ENCODE data around the gene AGK.

The AGK gene, protein sequence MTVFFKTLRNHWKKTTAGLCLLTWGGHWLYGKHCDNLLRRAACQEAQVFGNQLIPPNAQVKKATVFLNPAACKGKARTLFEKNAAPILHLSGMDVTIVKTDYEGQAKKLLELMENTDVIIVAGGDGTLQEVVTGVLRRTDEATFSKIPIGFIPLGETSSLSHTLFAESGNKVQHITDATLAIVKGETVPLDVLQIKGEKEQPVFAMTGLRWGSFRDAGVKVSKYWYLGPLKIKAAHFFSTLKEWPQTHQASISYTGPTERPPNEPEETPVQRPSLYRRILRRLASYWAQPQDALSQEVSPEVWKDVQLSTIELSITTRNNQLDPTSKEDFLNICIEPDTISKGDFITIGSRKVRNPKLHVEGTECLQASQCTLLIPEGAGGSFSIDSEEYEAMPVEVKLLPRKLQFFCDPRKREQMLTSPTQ

GRCh38 chr7:141551094-141551781 is at the start of gene AGK:
AGK (plus strand) TSS chr7:141551410; CDS start chr7:141555467, 4,057 bp downstream.
- no peaks in the 10 kb centered on the region for H3K9me3 Mint-ChIP-seq
- H3K4me3 Mint-ChIP-seq: peak within 1 kb of the TSS; percentile 91
- peaks cover 57% of the 10 kb centered on the region for H3K4me1 Mint-ChIP-seq
- H3K27me3 Mint-ChIP-seq: no peaks in the 10 kb centered on the region
- peak within 1 kb of the TSS; percentile 92 for H3K27ac Mint-ChIP-seq
- ATAC-seq (peak; percentile 92), DNase-seq (peak; percentile 81)
- peaks cover 46% of the 10 kb centered on the region for H3K36me3 Mint-ChIP-seq (ENCODE audit: low read depth)

DNA sequence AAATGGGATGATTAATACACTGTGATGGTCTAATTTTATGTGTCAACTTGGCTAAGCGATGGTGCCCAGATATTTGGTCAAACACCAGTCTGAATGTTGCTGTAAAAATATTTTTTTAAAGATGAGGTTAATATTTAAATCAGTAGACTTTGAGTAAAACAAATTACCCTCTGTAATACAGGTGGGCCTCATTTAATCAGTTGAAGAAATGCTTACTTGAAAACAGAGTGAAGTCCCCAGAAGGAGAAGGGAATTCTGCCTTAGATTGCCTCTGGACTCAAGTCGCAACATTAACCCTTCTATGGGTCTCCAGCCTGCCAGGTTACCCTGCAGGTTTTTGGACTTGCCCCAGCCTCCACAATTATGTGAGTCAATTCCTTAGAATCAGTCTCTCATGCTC is 49.8 kb upstream of the AGK start:
- Mint-ChIP-seq H3K36me3 (ENCODE audit: low read depth) (no peaks in the 10 kb centered on the region), H3K27ac (no peak overlapping the region), H3K4me3 (no peak overlapping the region), H3K27me3 (peaks cover 18% of the 10 kb centered on the region), H3K4me1 (no peaks in the 10 kb centered on the region), H3K9me3 (no peaks in the 10 kb centered on the region)
- ATAC-seq (no peak), DNase-seq (no peak)

GRCh38 chr7:141511316-141511675 is 39.9 kb upstream of the AGK start:
- peaks cover 59% of the 10 kb centered on the region for H3K27me3 Mint-ChIP-seq
- DNase-seq: peak; percentile 20
- H3K9me3 Mint-ChIP-seq: peaks cover 11% of the 10 kb centered on the region
- no peak overlapping the region for H3K27ac Mint-ChIP-seq
- ATAC-seq: no peak
- H3K4me3 Mint-ChIP-seq: no peak overlapping the region
- H3K36me3 Mint-ChIP-seq (ENCODE audit: low read depth): peaks cover 2% of the 10 kb centered on the region
- H3K4me1 Mint-ChIP-seq: peaks cover 20% of the 10 kb centered on the region

DNA sequence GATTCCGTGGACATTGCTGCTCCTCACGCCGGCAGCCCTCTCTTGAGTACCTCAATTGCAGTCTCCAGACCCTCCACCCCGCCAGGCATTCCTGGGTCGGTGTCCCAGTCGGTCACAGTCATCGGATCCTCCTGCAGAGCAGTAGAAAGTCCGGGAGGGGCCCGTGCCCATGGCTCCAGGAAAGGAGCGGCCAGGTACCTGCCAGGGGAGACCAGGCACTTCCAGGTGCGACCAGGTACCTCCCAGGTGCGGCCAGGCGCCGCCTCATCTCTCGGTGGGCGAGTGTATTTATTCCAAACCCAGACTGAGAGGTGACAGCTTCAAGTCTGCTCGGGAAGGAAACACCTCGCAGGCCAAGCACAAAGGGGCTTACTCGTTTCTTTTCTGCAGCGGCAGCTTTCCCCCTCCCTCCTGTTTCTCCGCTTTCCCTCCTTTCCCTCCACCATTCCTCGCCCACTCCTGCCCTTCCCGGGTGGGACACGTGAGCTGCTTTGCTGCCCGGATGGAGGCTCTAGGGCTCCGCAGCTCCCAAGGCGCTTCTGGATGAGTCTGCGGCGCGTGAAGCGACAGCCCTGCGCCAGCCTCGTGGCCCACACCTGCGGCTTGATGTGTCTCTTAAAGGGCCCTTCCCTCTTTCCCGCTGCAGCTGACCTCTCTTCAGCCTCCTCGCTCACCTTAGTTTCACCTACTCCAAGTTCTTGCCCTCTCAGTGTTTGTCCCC is 39.4 kb upstream of the AGK start:
- DNase-seq (no peak), ATAC-seq (no peak)

GRCh38 chr7:141512597-141512996 is 38.6 kb upstream of the AGK start:
- DNase-seq (no peak), ATAC-seq (peak; percentile 53)
- peaks cover 2% of the 10 kb centered on the region for H3K36me3 Mint-ChIP-seq (ENCODE audit: low read depth)
- H3K9me3 Mint-ChIP-seq: peaks cover 11% of the 10 kb centered on the region
- peaks cover 20% of the 10 kb centered on the region for H3K4me1 Mint-ChIP-seq
- H3K4me3 Mint-ChIP-seq: peak overlapping the region; percentile 57
- H3K27ac Mint-ChIP-seq: no peak overlapping the region
- H3K27me3 Mint-ChIP-seq: peaks cover 66% of the 10 kb centered on the region

More for the DNA sequence above, 39.4 kb upstream of the AGK start:
- Mint-ChIP-seq H3K27ac (no peak overlapping the region), H3K4me1 (peaks cover 20% of the 10 kb centered on the region), H3K4me3 (peak overlapping the region; percentile 57), H3K9me3 (peaks cover 11% of the 10 kb centered on the region), H3K36me3 (ENCODE audit: low read depth) (peaks cover 2% of the 10 kb centered on the region), H3K27me3 (peaks cover 62% of the 10 kb centered on the region)

DNA sequence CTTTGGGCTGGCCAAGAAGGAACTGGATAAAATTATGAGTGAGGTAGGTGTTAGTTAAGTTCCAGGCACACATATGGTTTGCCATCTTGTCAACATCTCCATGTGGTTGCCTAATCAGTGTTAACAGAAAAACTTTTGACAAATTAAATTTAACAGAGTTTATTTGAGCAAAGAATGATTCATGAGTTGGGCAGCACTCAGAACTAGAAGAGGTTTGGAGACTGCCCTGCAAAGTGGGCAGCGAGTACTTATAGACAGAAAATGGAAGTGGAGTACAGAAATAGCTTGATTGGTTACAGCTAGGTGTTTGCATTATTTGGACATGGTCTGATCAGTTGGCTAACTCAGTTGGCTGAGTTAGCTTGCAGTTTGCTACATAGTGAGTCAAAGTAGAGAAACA is 37.5 kb upstream of the AGK start:
- no peak overlapping the region for H3K27ac Mint-ChIP-seq
- no peak overlapping the region for H3K4me3 Mint-ChIP-seq
- H3K4me1 Mint-ChIP-seq: peaks cover 20% of the 10 kb centered on the region
- no peak for ATAC-seq
- H3K27me3 Mint-ChIP-seq: peaks cover 68% of the 10 kb centered on the region
- H3K9me3 Mint-ChIP-seq: peaks cover 11% of the 10 kb centered on the region
- peaks cover 2% of the 10 kb centered on the region for H3K36me3 Mint-ChIP-seq (ENCODE audit: low read depth)
- DNase-seq: no peak

DNA sequence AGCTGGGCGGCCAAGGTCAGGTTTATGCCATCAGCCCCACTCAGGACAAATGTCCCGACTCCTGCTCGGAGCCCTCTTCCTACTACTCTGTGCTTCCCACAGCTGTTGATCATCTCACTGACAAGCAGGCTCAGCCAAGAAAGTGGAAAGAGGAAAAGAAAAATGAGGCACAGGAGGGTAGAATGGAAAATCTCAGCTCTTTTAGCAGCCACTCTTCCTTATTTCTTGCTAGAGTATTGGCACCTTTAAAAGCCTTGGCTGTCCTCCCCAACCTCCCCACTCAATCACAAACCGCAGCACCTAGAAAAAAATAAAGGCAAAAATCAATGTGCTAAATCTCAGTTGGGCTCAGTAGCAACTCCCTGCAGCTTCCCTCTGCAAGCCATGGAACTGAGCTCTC is 35.3 kb upstream of the AGK start:
- no peak for ATAC-seq
- Mint-ChIP-seq H3K4me3 (no peak overlapping the region), H3K4me1 (peaks cover 15% of the 10 kb centered on the region), H3K27ac (no peak overlapping the region), H3K36me3 (ENCODE audit: low read depth) (peaks cover 2% of the 10 kb centered on the region), H3K27me3 (peaks cover 57% of the 10 kb centered on the region), H3K9me3 (peaks cover 11% of the 10 kb centered on the region)
- no peak for DNase-seq

DNA sequence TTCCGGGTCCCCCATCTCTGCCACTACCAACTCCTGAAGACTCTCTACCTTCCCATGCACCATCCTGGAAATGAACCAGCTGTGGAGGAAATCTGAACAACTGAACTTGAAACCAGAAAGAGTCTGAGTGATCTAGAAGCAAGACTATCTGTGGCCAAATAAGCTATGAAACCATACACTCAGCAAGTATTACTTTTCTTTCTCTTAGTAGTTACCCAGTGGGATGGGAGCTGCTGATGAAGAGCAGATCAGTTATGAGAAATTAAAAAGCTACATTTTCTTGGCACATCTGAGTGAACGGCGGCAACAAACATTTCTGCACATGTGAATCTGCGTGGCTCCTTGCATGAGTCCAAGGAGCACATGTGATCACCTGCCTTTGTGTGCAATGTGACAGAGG is 31.6 kb upstream of the AGK start:
- H3K36me3 Mint-ChIP-seq (ENCODE audit: low read depth): no peaks in the 10 kb centered on the region
- no peak for ATAC-seq

DNA sequence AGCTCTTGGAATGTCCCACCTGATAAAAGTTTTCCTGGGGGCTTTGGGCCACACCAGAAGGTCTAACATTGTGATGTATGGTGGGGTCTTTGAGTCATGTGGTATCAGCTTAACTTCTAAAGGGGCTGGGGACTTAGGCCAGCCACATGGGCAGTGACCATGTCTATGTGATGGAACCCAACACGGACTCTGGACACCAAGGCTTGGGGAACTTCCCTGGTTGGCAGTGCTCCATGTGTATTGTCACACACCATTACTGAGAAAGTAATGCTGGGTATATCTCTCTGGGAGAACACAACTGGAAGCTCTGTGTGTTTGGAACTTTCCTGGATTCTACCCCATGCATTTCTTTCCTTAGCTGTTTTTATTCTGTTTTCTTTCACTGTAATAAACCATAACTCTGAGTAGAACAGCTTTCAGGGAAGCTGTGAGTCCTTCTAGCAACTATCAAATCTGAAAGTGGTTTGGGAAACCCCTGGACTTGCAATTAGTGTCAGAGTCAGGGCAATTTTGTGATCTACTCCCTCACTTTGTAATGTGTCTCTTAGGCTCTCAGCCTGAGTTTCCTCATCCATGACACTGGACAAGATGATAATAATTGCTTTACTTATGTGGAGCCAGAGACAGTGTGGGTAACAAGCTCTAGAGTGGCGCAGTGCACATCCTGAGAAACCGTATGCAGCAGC is 28.4 kb upstream of the AGK start:
- no peak for ATAC-seq
- H3K9me3 Mint-ChIP-seq: no peaks in the 10 kb centered on the region
- peaks cover 2% of the 10 kb centered on the region for H3K4me1 Mint-ChIP-seq
- no peaks in the 10 kb centered on the region for H3K36me3 Mint-ChIP-seq (ENCODE audit: low read depth)
- no peak for DNase-seq
- H3K27me3 Mint-ChIP-seq: peaks cover 20% of the 10 kb centered on the region
- no peak overlapping the region for H3K4me3 Mint-ChIP-seq
- H3K27ac Mint-ChIP-seq: no peak overlapping the region

More for the DNA sequence above, 31.6 kb upstream of the AGK start:
- no peak for DNase-seq
- H3K27me3 Mint-ChIP-seq: peaks cover 28% of the 10 kb centered on the region
- H3K4me3 Mint-ChIP-seq: no peak overlapping the region
- no peak overlapping the region for H3K27ac Mint-ChIP-seq
- H3K4me1 Mint-ChIP-seq: peaks cover 2% of the 10 kb centered on the region
- no peaks in the 10 kb centered on the region for H3K9me3 Mint-ChIP-seq

DNA sequence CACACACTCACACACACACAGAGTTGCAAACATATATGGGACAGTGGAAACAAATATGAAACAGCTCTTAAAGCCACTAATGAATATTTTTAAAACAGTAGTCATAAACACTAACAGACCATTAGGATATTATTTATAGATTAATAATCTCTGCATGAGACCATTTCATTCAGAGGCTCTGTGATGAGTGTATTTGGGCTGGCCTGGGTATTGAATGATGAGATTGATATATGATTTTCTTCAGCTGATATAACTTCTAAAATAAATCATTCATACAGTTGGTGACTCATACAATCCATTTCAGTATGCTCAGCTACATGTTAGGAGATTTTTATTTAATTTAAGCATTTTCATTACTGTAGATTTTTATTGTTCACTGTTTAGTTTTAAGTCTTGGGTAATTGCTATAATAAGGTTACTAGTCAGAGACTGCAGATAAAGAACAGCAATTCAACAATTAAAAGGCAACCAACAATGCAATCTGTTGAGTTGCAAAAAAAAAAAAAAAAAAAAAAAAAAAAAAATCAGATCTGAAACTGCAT is 25.2 kb upstream of the AGK start:
- no peak overlapping the region for H3K27ac Mint-ChIP-seq
- H3K9me3 Mint-ChIP-seq: no peaks in the 10 kb centered on the region
- H3K4me1 Mint-ChIP-seq: peaks cover 2% of the 10 kb centered on the region
- no peak overlapping the region for H3K4me3 Mint-ChIP-seq
- H3K36me3 Mint-ChIP-seq (ENCODE audit: low read depth): no peaks in the 10 kb centered on the region
- peaks cover 29% of the 10 kb centered on the region for H3K27me3 Mint-ChIP-seq
- ATAC-seq: no peak
- DNase-seq: no peak

DNA sequence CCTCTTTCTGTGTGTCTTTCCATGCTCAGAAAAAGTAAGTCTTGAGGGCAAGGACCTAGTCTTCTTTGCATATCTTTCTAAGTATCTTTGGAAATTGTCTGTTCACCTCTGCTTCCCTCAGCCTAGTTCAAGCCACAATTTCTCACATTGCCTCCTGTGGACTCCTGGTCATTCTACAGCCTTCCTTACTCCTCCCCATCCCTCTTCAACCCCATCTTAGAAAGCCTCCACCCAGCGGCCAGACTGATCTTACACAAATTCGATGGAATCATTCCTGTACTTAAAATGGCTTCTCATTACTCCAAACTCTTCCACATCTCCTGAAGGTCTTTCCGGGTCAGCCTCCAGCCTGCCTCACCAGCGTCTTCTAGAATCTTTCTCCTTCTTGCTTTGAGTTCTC is 24.1 kb upstream of the AGK start:
- Mint-ChIP-seq H3K4me1 (peaks cover 2% of the 10 kb centered on the region), H3K36me3 (ENCODE audit: low read depth) (no peaks in the 10 kb centered on the region), H3K27ac (no peak overlapping the region), H3K9me3 (no peaks in the 10 kb centered on the region), H3K4me3 (no peak overlapping the region), H3K27me3 (peaks cover 31% of the 10 kb centered on the region)
- ATAC-seq: no peak
- DNase-seq: no peak

DNA sequence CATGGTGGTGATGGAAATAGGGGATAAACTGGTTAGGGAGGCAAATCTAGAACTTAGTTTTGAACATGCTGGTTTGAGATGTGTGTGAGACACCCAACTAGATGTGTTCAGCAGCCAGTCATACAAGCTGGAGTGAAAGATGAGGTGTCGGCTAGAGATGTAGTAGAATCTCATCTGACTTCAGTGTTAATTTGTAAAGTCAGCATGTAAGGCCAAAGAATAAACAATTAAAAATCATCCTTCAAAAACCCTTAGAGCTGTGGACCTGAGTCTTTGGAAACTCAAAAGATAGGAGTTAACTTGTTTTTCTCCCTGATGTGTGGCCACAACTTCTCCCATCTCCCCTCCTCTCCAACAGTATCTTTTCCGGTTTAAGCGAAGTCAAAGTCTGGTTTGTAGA is 22.8 kb upstream of the AGK start:
- Mint-ChIP-seq H3K4me1 (peaks cover under 1% of the 10 kb centered on the region), H3K36me3 (ENCODE audit: low read depth) (no peaks in the 10 kb centered on the region), H3K27me3 (peaks cover 30% of the 10 kb centered on the region), H3K27ac (no peak overlapping the region), H3K4me3 (no peak overlapping the region), H3K9me3 (no peaks in the 10 kb centered on the region)
- ATAC-seq (no peak), DNase-seq (no peak)

DNA sequence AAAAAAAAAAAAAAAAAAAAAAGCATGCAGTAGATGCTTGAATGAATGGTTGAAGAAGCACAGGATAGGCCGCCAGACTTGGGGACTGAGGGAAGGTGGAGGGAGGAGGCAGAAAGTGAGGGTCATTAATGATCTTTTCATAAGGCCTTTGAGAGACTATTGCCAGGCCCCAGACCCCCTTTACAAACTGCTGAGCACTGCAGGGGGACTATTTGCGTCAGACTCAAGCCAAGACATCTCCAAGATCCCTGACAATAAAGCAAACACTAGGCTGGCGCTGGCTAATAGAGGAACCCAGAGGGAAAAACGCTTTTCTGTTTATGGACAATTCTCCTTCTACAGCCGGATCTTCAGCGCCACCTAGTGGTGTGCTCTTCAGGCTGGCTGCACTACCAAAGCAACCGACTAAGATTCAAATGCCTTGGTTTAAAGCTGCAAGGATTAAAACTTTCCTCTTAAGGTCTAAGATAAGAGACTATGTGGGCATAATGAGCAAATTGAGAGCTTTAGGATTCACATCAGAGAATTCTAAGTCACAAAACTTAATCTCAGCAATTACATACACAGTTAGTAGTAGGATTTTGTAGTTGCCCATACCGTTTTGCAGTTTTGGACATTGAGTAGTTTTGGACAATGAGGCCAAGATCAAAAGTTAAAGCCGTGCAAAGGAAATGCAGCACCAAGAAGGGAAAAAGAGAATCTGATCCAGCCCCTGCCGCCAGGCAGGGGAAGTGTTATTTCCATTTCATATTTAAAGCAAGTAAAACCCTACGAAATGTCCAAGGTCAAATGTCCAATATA is 17.9 kb upstream of the AGK start:
- peak; percentile 73 for ATAC-seq

More for the DNA sequence above, 17.9 kb upstream of the AGK start:
- H3K9me3 Mint-ChIP-seq: no peaks in the 10 kb centered on the region
- peak overlapping the region; percentile 16 for H3K27ac Mint-ChIP-seq
- no peaks in the 10 kb centered on the region for H3K36me3 Mint-ChIP-seq (ENCODE audit: low read depth)
- H3K27me3 Mint-ChIP-seq: peaks cover 45% of the 10 kb centered on the region
- peak; percentile 71 for DNase-seq
- H3K4me1 Mint-ChIP-seq: peaks cover 3% of the 10 kb centered on the region
- no peak overlapping the region for H3K4me3 Mint-ChIP-seq
